GM21528 (cell line): ENCODE results near the gene STK11.
"Not testable (repeated sequence)": the region's sequence is repeated elsewhere in the genome, so short reads cannot be mapped to it uniquely, and the experiment has no call there.

Source experiments
- ATAC-seq: cut with Tn5 transposase; IDR thresholded peaks from one replicate; pipeline ENCODE4 v1.9.1; 2021; ENCODE audit warnings: mild to moderate bottlenecking, moderate library complexity; ENCODE audit not compliant: unreplicated experiment, low FRiP score

STK11 gene

DNA sequence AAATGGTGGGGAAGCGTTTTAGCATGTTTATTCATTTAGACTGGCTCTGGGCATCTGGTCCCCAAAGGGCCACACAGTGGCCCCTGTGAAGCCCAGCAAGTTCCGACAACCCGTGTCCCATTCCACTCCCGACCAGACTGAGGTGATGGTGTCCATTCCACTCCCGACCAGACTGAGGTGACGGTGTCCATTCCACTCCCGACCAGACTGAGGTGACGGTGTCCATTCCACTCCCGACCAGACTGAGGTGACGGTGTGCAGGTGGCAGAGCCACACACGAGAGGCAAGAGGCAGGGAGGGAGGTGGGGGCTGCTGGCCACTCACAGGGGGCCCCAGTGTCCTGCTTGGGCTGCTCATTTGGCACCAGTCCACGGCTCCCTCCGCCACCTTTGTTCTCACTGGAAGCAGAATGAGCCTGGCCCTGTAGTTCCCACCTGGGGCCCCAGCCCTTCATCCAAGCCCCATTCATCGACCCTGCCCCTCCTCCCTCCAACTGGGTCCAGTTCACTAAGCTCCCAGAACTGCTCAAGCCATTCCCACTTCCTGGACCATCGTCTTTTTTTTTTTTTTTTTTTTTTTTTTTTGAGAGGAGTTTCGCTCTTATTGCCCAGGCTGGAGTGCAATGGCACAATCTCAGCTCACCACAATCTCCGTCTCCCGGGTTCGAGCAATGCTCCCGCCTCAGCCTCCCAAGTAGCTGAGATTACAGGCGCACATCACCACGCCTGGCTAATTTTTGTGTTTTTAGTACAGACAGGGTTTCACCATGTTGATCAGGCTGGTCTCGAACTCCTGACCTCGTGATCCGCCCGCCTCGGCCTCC is 40.9 kb downstream of the STK11 start:
- not testable (repeated sequence) for ATAC-seq

DNA sequence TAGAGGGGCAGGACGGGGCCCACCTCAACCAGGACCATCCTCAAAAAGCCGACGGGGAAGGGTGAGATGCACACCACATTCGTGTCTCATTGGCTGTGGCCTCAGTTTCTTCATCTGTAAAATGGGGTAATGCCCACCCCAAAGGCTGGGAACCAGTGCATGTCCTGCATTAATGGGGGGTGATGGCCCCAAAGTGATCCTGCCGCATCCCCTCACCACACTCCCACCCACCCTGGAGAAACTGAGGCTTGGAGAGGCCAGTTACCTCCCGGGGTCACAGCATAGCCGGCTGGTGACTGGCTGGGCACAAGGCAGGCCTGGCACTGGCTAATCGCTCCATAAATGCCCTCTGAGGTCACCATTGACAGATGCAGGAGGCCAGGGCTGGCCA is 42.2 kb downstream of the STK11 start:
- ATAC-seq = no peak

DNA sequence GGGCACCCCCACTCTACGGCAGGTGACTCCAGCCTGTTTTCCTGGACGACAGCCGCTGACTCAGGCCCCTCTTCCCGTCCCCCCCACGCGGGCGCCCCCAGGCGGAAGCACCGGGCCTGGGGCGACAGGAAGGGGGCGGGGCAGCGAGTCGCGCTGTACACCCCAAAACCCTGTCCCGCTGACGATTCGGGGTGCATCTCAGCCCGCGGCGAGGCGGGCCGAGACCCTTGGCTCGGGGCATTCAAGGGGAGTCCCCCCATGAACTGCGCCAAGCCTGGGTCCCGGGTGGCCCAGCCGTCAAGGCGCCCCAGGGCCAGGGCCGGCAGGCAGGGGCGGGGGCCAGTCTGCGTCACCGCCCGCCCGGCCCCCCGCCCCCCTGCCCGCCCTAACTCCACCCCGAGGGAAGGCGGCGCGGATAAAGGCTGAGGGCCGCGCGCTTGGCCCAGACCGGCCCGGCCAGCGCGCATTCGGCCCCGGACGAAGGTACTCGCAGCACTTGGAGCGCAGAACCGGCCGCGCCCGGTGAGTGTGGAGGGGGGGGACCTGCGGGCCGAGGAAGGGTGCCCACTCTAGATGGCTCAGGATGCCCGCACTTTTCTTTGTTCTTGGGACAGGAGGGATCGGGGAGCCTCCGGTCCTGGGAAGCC is 42.7 kb downstream of the STK11 start, which contains the start of gene MIDN:
Gene MIDN (plus strand): TSS at position 445 of the 647 bp plus-strand sequence. CDS start 1,714 bp downstream, outside the sequence.
- peak; percentile 7 for ATAC-seq

DNA sequence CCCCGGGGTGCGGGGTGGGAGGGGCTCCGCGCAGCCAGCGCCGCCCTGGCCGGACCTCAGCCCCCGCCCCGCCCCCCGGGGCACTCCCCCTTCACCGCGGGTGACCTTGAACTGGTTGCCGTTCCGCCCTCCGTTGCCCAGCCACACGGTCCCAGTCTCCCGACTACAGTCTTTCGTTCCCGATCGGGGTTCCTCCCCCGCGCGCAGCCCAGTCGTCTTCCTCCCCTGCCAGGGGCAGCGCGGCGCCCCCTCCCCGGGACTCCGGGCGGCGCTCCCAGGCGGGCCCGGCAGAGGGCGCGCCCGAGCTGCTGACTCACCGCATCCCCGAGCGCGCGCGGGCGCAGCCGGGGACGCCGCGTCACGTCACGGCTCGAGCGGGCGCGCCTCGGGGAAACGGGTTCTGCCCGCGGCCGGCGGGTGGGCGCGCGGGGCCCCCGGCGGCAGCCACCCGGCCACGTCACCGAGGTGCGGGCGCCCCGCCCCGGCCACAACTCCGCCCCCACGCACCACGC is 43.3 kb downstream of the STK11 start:
- peak; percentile 24 for ATAC-seq

DNA sequence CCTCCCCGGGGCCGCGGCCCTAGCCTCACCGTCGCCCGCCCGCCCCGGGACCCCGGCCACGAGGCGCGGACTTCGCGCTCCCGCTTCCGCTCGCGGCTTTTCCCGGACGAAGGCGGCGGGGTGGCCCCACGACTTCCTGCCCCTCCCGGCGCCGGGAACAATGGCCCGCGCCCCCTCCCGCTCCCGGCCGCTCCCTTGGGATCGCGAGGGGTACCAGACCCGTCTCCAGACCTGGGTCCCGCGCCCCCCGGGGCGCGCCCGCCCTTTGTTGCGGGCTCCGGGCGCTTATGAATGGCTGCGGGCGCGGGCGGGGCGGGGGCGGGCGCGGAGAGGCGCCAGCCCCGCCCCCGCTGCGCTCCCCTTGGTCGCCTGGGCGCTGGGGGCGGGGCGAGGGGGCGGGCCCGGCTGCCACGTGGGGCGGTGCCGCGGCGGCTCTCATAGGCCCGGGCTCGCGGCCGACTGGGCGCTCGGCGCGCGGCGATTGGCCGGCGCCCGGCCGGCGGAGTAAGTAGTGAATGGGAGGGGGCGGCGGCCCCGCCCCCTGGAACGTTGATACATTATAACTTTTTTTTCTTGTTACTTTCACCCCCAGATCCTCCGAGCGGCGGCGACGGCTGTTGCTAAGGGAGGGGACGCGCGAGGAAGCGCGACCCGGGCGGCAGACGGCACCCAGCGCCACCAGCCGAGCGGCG is 43.9 kb downstream of the STK11 start:
- peak; percentile 43 for ATAC-seq

DNA sequence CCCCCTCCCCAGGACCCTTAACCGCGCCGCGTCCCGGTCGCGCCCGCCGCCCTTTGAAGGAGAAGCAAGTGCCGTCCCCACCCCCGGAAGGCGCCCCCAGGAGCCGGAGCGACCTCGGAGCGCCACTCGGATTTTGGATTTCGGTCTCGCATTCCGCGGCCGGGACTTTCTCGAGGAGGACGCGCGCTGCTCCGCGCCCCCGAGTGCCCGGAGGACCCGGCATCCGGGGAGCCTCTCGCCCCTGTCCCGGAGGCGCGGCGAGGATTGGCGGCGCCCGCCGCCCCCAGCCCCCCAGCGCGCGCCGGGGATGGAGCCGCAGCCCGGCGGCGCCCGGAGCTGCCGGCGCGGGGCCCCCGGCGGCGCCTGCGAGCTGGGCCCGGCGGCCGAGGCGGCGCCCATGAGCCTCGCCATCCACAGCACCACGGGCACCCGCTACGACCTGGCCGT is 44.4 kb downstream of the STK11 start:
- ATAC-seq = no peak

DNA sequence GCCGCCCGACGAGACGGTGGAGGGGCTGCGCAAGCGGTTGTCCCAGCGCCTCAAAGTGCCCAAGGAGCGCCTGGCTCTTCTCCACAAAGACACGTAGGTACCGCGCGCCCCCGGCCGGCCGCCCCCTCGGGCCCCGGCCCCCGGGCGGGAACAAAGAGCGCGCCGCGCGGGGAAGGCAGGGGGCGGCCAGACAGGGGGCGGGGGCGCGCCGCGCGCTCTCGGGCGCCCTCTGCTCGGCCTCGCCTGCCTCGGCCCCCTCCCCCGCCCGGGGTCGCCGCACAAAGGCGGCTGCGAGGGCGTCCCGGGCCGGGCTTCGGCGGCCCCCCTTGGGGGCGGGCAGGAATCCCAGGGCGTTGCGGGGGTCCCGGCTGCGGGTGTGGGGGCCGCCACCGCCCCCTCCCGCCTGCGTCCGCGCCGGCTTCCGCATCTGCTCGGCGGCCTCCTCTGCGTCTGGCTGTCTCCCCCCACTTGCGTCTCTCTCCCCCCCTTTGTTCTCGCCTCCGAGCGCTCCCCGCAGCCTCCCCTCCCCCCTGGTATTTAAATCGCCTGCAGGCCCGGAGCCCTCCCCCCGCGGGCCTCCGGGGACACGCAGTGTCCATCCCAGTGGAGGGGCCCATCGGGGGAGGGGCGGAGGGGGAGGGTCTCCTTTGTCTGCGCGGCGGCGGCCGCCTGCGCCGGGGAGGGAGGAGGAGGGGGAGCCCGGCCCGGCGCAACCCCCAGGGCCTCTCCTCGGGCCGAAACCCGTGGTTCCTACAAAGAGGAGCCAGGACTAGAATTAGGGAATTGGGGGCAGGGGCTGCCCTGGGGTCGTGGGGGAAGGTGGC is 45.1 kb downstream of the STK11 start:
- no peak for ATAC-seq

DNA sequence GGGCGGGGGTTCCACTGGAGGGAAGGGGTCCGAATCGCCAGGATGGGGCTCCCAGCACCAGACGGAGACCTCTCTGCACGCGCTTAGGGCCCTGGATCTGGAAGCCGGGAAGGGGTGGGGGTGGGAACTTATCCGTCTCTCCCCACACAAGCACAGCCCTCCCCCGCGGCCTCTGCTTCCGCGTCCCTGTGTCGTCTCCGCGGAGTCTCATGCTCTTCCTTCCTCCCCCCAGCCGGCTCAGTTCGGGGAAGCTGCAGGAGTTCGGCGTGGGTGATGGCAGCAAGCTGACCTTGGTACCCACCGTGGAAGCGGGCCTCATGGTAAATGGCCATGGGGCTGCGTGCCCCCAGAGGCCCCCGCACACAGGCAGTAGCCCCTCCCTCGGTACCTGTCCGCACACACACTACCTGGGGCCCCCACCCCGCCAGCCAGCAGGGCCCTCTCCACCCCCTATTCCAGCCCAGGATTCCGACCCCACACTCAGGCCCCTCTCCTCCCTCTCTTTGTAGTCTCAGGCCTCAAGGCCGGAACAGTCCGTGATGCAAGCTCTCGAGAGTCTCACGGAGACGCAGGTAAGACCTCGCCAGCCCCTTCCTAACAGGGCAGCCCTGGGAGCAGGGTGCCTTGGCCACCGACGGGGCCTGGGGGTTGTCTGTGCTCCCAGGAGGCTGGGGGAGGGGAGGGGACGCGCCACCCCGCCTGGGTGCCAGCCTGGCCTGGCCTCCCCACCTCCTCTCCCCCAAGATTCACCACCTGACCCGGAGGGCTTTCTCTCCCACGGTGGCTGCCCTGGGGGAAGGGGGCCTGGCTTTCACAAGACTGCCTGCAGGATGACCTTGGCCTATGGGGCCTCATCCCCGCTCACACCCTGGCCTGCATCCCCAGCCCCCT is 46.0 kb downstream of the STK11 start:
- no peak for ATAC-seq

DNA sequence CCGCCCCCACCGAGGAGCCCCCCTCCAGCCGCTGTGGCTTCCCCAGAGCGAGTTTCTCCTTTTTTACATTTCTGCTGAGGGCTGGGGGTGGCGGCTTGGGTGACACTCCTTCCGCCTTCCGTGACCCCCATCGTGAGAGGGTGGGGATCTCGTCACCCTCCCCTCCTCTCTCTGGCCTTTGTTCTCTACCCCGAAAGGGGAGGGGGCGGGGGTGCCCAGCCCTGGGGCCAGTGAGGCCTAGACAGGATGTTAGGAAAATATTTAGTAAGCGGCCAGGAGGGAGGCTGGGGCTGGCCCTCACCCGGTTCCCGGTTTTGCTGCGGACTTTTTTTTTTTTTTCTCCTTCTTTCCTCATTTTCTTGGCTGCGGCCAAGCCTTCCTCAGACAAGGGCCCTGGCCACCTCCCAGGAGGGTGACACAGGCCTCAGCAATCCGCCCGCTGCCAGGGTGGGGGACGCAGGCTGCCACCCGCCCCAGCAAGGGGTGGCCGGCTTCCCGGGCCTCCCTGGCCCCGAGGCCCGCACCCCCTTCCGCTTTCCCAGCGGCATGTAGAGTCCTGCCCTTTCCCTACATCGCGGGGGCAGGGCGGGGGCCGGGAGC is 46.7 kb downstream of the STK11 start:
- no peak for ATAC-seq

DNA sequence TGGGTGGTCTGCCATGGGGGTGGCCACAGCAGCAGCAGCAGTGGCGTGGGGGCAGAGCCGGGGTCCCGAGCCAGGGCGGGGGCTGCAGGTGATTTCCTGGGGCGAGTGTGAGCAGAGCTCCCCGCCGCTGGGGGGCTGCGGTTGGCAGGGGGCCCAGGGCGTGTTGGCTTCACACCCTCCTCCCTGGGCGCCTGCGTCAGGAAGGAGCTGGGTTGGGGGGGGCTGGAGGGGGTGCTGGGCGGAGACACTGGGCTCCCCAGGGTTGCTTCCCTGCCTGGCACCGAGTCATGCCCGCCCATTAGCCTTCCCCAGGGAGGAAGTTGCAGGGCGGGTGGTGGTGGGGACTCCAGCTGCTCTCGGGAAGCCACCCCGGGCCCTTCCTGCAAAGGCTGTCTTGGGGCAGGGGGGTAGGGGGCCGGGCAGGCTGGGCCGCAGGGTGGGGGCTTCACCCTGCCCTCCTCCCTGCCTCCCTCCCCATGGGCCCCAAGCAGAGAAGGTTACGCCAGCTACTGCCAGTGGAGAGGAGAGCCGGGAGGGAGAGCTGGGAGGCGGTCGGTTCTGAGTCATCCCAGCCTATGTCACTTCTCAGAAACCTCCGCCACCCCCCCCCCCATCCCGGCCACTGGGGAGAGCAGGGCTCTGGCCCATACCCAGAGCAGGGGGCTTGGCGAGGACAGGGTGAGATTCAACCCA is 47.4 kb downstream of the STK11 start:
- no peak for ATAC-seq

DNA sequence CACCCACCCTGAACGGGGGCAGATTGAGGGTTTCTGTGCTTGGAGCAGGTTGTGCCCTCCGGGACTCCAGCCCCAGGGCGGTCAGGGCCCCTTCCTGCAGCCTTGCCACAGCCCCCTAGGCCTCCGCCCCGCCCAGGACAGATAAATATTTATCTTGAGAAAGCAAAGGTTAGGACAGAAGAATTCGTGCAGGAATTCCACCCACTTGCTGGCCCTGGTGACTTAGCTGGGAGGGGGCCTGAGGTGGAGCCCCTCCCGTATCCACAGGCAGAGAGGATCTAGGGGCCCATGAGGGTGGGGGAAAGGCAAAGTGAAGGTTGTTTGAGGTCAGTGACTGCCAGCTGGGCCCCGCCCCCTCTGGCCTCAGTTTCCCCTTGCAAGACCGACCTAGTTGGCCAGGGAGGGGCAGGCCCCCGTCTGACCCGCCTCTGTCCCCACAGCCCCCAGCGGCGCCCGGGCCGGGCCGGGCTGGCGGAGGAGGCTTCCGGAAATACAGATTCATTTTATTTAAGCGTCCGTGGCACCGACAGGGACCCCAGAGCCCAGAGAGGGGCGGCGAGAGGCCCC is 48.0 kb downstream of the STK11 start:
- ATAC-seq = no peak

DNA sequence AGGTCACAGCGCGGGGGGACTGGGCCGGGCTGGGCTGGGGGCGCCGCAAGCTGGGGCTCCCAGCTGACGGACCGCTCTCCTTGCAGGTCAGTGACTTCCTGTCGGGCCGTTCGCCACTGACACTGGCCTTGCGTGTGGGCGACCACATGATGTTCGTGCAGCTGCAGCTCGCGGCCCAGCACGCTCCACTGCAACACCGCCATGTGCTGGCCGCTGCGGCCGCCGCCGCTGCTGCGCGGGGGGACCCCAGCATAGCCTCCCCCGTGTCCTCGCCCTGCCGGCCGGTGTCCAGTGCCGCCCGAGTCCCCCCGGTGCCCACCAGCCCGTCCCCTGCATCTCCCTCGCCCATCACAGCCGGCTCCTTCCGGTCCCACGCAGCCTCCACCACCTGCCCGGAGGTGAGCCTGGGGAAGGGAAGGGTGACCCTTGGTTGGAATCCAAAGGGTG is 48.5 kb downstream of the STK11 start:
- no peak for ATAC-seq

DNA sequence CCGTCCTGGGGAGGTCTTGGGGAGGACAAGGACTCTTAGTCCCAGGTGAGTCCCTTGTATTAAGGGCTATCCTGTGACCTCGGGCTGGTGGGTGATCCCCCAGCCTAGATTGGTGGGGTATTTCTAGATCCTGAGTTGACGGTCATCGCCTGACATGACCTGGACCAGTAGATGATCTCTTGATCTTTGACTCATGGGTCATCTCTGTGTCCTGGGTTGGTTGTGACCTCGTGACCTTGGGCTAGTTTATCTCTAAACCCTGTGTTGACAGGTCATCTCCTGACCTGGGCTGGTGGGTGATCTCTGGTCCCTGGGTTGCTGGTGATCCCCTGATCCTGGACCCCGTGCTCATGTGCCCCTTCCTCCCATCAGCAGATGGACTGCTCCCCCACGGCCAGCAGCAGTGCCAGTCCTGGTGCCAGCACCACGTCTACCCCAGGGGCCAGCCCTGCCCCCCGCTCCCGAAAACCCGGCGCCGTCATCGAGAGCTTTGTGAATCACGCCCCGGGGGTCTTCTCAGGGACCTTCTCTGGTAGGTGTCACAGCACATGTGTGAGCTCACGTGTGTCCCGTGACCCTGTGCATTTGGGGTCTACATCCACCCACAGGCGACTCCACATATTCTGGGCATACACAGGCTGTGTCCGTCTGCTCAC is 49.1 kb downstream of the STK11 start:
- no peak for ATAC-seq

DNA sequence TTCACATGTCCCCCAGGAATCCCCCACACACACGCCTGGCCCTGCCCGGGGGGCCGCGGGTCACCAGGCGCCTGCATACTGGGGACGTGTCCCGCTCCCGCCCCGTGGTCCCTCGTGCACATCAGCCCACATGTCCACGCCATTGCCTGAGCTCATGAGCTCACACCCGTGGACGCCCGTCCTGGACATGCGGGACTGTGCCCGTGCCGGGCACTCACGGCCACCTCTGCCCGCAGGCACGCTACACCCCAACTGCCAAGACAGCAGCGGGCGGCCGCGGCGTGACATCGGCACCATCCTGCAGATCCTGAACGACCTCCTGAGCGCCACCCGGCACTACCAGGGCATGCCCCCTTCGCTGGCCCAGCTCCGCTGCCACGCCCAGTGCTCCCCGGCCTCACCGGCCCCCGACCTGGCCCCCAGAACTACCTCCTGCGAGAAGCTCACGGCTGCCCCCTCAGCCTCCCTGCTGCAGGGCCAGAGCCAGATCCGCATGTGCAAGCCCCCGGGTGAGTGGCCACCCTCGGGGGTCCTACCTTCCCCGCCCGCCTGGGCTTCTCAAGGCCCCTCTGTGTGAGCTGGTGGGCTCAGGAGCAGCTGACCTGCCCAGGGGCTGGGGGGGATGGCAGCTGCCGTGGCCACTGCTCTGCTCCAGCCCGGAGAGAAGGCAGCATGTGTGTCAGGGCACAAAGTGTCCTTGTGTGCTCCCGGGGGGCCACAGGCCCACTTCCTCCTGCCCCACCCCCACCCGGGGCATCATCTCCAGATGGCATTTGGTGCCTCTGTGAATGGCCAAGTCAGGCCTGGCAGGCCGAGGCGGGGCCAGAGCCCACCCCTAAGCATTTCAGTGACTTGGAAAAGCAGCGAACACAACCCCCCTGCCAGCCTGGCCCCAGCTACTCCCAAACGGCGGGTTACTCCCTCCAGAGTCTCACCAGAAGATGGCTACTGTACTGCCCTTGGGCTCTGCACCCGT is 49.9 kb downstream of the STK11 start:
- no peak for ATAC-seq

DNA sequence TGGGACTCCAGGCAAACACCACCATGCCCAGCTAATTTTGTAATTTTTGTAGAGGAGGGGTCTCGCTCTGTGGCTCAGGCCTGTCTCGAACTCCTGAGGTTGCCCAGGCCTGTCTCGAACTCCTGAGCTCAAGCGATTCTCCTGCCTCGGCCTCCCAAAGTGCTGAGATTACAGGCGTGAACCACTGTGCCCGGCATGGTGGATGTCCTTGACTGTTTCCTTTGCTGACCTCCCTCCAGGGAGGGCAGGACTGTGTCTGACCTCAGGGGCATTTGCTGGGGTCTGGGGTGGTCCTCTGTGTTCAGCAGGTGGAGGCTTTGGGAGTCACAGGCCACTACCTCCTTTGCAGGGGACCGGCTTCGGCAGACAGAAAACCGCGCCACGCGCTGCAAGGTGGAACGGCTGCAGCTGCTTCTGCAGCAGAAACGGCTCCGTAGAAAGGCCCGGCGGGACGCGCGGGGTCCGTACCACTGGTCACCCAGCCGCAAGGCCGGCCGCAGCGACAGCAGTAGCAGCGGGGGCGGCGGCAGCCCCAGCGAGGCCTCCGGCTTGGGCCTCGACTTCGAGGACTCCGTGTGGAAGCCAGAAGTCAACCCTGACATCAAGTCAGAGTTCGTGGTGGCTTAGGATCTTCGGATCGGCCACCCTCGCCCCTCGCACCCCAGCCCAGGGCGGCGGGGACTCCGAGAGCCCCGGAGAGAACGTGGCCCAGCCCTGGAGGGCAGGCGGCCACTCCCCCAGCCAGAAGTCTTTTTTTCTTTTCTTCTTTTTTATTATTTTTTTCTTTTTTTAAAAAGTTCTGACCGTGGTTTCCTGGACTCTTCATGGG is 51.3 kb downstream of the STK11 start:
- no peak for ATAC-seq
